Measurements from ENCODE around the gene MBD3. TPM values are rescaled to one million over a fixed set of nuclear protein-coding genes. Genes with fewer than 3 reads are reported as not detected.

MBD3 gene
- total and polyA plus RNA-seq, 2 of the 4 experiments (the other 2 are of a cell fraction) = 42.5 to 66.3 TPM

GRCh38 chr19:1561236-1561842 lies 31.3 kb downstream of the MBD3 start:
- Histone ChIP-seq H3K9ac (ENCODE audit: low read depth, low read length) (no peak overlapping the region), H2BK20ac (ENCODE audit: low read depth, low read length) (no peak overlapping the region), H3K27me3 (ENCODE audit: control insufficient read depth, insufficient read depth, low read length) (no peaks in the 10 kb centered on the region), H3K56ac (ENCODE audit: extremely low read depth, insufficient read depth, low read length) (no peak overlapping the region), H2AK5ac (ENCODE audit: low read depth, low read length) (no peak overlapping the region), H2BK5ac (ENCODE audit: low read depth, low read length, poor library complexity, severe bottlenecking) (no peak overlapping the region), H2AFZ (replicated peaks; ENCODE audit: low read length, poor library complexity) (no peak overlapping the region), H3K4me1 (ENCODE audit: control insufficient read depth, insufficient read depth, low read length) (peaks cover 8% of the 10 kb centered on the region), H4K5ac (ENCODE audit: low read depth, low read length) (no peak overlapping the region), H3K23ac (ENCODE audit: low read depth, low read length) (no peak overlapping the region), H4K8ac (ENCODE audit: low read depth in 2 of 2, low read length in 2 of 2) (no peak overlapping the region), H2BK15ac (ENCODE audit: low read depth, low read length) (no peak overlapping the region), H3K36me3 (ENCODE audit: control insufficient read depth, insufficient read depth, low read length) (peaks cover 19% of the 10 kb centered on the region), H2AK9ac (replicated peaks; ENCODE audit: low read depth, low read length, poor library complexity) (no peak overlapping the region), H3K4me3 (ENCODE audit: insufficient read depth, low read depth, low read length) (no peak overlapping the region), H3K9me3 (ENCODE audit: control insufficient read depth, insufficient read depth, low read length) (no peaks in the 10 kb centered on the region), H3K27ac (ENCODE audit: insufficient read depth, low read length) (no peak overlapping the region), H3K18ac (ENCODE audit: low read depth, low read length) (no peak overlapping the region), H4K20me1 (ENCODE audit: insufficient read depth, low read length) (peaks cover 92% of the 10 kb centered on the region), H3K9me1 (ENCODE audit: insufficient read depth, low read length) (peaks cover 18% of the 10 kb centered on the region), H3K4me2 (ENCODE audit: low read depth, low read length) (no peak overlapping the region), H4K91ac (ENCODE audit: insufficient read depth, low read depth, low read length) (no peak overlapping the region), H3K4ac (ENCODE audit: low read depth, low read length) (no peak overlapping the region), H3K79me1 (ENCODE audit: low read depth in 1 of 2, low read length in 2 of 2) (peaks cover 5 to 69% of the 10 kb centered on the region in 2 experiments; a peak in 3 of 4 replicates), H2BK120ac (ENCODE audit: low read depth, low read length) (no peak overlapping the region), H3K14ac (replicated peaks; ENCODE audit: low read depth, low read length) (no peak overlapping the region)
- ATAC-seq (ENCODE audit: low read depth) = no peak
- dilution Hi-C loops (cut with HindIII; ENCODE audit: low sequenced_read_pairs, unreplicated experiment) = no loop called here
- in situ Hi-C loops (cut with MboI; ENCODE audit: low sequenced_read_pairs) = no loop called here
- WGBS, 2 experiments (ENCODE audit: extremely low coverage in 2 of 2, insufficient read length in 1 of 2) = 74% methylated on average over 4 of the region's 17 CpGs; no CpG with 5 or more reads in 1 of the 2 experiments
- CTCF ChIA-PET = interaction anchor here (0.6 kb wide), 1 partner anchor 98 kb away, joined by 3 read pairs; no protein-coding TSS in a partner anchor
- intact Hi-C loops (cut with micrococcal nuclease) = loop anchor here (10.0 kb wide), 1 partner anchor 993 kb away; no protein-coding TSS in a partner anchor
- POLR2A ChIA-PET (ENCODE audit: unreplicated experiment) = interaction anchor here (0.5 kb wide), 1 partner anchor 603 kb away, joined by 3 read pairs; no protein-coding TSS in a partner anchor
- TF ChIP-seq RAD21 (IDR thresholded peaks at IDR 0.05; ENCODE audit: low read length) (no peak), MAFK (IDR thresholded peaks at IDR 0.05; ENCODE audit: low read depth, low read length) (no peak), FOS (IDR thresholded peaks at IDR 0.05; ENCODE audit: low read depth, low read length) (no peak), NFE2L2 (IDR thresholded peaks at IDR 0.05; ENCODE audit: low read depth, low read length) (no peak), USF2 (IDR thresholded peaks at IDR 0.05; ENCODE audit: low read depth, low read length) (no peak), RCOR1 (IDR thresholded peaks at IDR 0.05; ENCODE audit: insufficient replicate concordance, low read length) (no peak), MXI1 (IDR thresholded peaks at IDR 0.05; ENCODE audit: borderline replicate concordance, low read depth, low read length) (no peak), ELK1 (IDR thresholded peaks at IDR 0.05; ENCODE audit: borderline replicate concordance, low read depth, low read length) (no peak), CHD1 (IDR thresholded peaks at IDR 0.05; ENCODE audit: low read depth, low read length) (no peak), MAZ (IDR thresholded peaks at IDR 0.05; ENCODE audit: borderline replicate concordance, low read depth, low read length) (no peak), CEBPB (IDR thresholded peaks at IDR 0.05; ENCODE audit: low read depth, low read length) (no peak)
- no peak for DNase-seq
- BruUV-seq (replicated peaks) = no TSS peak
